GM23338 (cell line): Measurements from ENCODE around the gene TMEM88.

Experiments used
- CTCF ChIP-seq, 2 experiments: fragments of 200-600 bp in 1 of 2; sonication (generic) in 1 of 2; conservative IDR thresholded peaks; 2 replicates each; pipeline versions ENCODE4 v1.5.1 to v1.6.1; 2016 to 2017; ENCODE audit warnings: antibody characterized with exemption in 2 of 2, low read depth in 2 of 2, mild to moderate bottlenecking in 2 of 2, moderate library complexity in 1 of 2
- EZH2 ChIP-seq: fragments of 200-600 bp; sonication (generic); IDR thresholded peaks from one replicate; pipeline ENCODE4 v1.8.0; 2017; ENCODE audit warnings: antibody characterized with exemption, mild to moderate bottlenecking, low read depth; ENCODE audit not compliant: unreplicated experiment
- EZH2phosphoT487 ChIP-seq: fragments of 200-600 bp; sonication (generic); IDR thresholded peaks from one replicate; pipeline ENCODE4 v1.8.1; 2018; ENCODE audit warnings: antibody characterized with exemption; ENCODE audit not compliant: unreplicated experiment

GRCh38 chr17:7858522-7858810 lies 3.6 kb downstream of the TMEM88 start:
- no peak for TF ChIP-seq EZH2
- no peak for TF ChIP-seq EZH2phosphoT487
- peak; percentile 24 to 33 for TF ChIP-seq CTCF (conservative IDR thresholded peaks at IDR 0.05; ENCODE audit: low read depth in 2 of 2)
